ENCODE results near the gene PRPF19.

PRPF19 gene

GRCh38 chr11:60927600-60927999 is 21.2 kb upstream of the PRPF19 start:
- no peaks in the 10 kb centered on the region for H3K4me1 ChIP-seq (ENCODE audit: insufficient read depth, low read length)
- no peak overlapping the region for H2AFZ ChIP-seq (ENCODE audit: low read depth, low read length)
- no peak overlapping the region for H3K4me2 ChIP-seq (ENCODE audit: insufficient read depth, low read length)
- H3K36me3 ChIP-seq (ENCODE audit: insufficient read depth, low read length) = peaks cover 12% of the 10 kb centered on the region
- no peaks in the 10 kb centered on the region for H3K27me3 ChIP-seq (ENCODE audit: insufficient read depth, low read length, poor library complexity)
- no peaks in the 10 kb centered on the region for H3K9me3 ChIP-seq (ENCODE audit: insufficient read depth, low read length, severe bottlenecking)
- H3K79me2 ChIP-seq (ENCODE audit: insufficient read depth, low read length) = no peaks in the 10 kb centered on the region
- DNase-seq (no peak), ATAC-seq (ENCODE audit: insufficient read depth, low read depth) (no peak)
- no peak overlapping the region for H3K27ac ChIP-seq (ENCODE audit: low read length)
- TF ChIP-seq EZH2 (IDR thresholded peaks at IDR 0.05; ENCODE audit: borderline replicate concordance, low read depth, low read length, severe bottlenecking) (no peak), CTCF (IDR thresholded peaks at IDR 0.05; ENCODE audit: borderline replicate concordance, extremely low read depth, low read length, poor library complexity, severe bottlenecking) (no peak)
- no peak overlapping the region for H3K9ac ChIP-seq (ENCODE audit: low read depth, low read length)
- no peak overlapping the region for H3K4me3 ChIP-seq (ENCODE audit: low read depth in 1 of 2, low read length in 2 of 2)
- peaks cover 17% of the 10 kb centered on the region for H4K20me1 ChIP-seq (ENCODE audit: insufficient read depth, low read length)

GRCh38 chr11:60927061-60927592 is 20.7 kb upstream of the PRPF19 start:
- TF ChIP-seq EZH2 (IDR thresholded peaks at IDR 0.05; ENCODE audit: borderline replicate concordance, low read depth, low read length, severe bottlenecking) = no peak
- TF ChIP-seq CTCF (IDR thresholded peaks at IDR 0.05; ENCODE audit: borderline replicate concordance, extremely low read depth, low read length, poor library complexity, severe bottlenecking) = no peak
- Histone ChIP-seq H4K20me1 (ENCODE audit: insufficient read depth, low read length) (peaks cover 22% of the 10 kb centered on the region), H2AFZ (ENCODE audit: low read depth, low read length) (no peak overlapping the region), H3K9me3 (ENCODE audit: insufficient read depth, low read length, severe bottlenecking) (no peaks in the 10 kb centered on the region), H3K9ac (ENCODE audit: low read depth, low read length) (no peak overlapping the region), H3K4me2 (ENCODE audit: insufficient read depth, low read length) (no peak overlapping the region), H3K4me1 (ENCODE audit: insufficient read depth, low read length) (no peaks in the 10 kb centered on the region), H3K27ac (ENCODE audit: low read length) (no peak overlapping the region), H3K4me3 (ENCODE audit: low read depth in 1 of 2, low read length in 2 of 2) (no peak overlapping the region), H3K27me3 (ENCODE audit: insufficient read depth, low read length, poor library complexity) (no peaks in the 10 kb centered on the region), H3K36me3 (ENCODE audit: insufficient read depth, low read length) (peaks cover 17% of the 10 kb centered on the region), H3K79me2 (ENCODE audit: insufficient read depth, low read length) (no peaks in the 10 kb centered on the region)
- DNase-seq = no peak
- no peak for ATAC-seq (ENCODE audit: insufficient read depth, low read depth)

GRCh38 chr11:60926500-60926899 is 20.1 kb upstream of the PRPF19 start:
- Histone ChIP-seq H3K9me3 (ENCODE audit: insufficient read depth, low read length, severe bottlenecking) (no peaks in the 10 kb centered on the region), H3K4me3 (ENCODE audit: low read depth in 1 of 2, low read length in 2 of 2) (no peak overlapping the region), H3K9ac (ENCODE audit: low read depth, low read length) (no peak overlapping the region), H3K79me2 (ENCODE audit: insufficient read depth, low read length) (no peaks in the 10 kb centered on the region), H3K36me3 (ENCODE audit: insufficient read depth, low read length) (peaks cover 23% of the 10 kb centered on the region), H3K27ac (ENCODE audit: low read length) (no peak overlapping the region), H3K4me2 (ENCODE audit: insufficient read depth, low read length) (no peak overlapping the region), H4K20me1 (ENCODE audit: insufficient read depth, low read length) (peaks cover 28% of the 10 kb centered on the region), H3K27me3 (ENCODE audit: insufficient read depth, low read length, poor library complexity) (no peaks in the 10 kb centered on the region), H3K4me1 (ENCODE audit: insufficient read depth, low read length) (no peaks in the 10 kb centered on the region), H2AFZ (ENCODE audit: low read depth, low read length) (no peak overlapping the region)
- TF ChIP-seq EZH2 (IDR thresholded peaks at IDR 0.05; ENCODE audit: borderline replicate concordance, low read depth, low read length, severe bottlenecking) (no peak), CTCF (IDR thresholded peaks at IDR 0.05; ENCODE audit: borderline replicate concordance, extremely low read depth, low read length, poor library complexity, severe bottlenecking) (no peak)
- ATAC-seq (ENCODE audit: insufficient read depth, low read depth) (no peak), DNase-seq (no peak)

GRCh38 chr11:60925868-60926267 is 19.5 kb upstream of the PRPF19 start:
- Histone ChIP-seq H3K36me3 (ENCODE audit: insufficient read depth, low read length) (peaks cover 29% of the 10 kb centered on the region), H3K27ac (ENCODE audit: low read length) (no peak overlapping the region), H2AFZ (ENCODE audit: low read depth, low read length) (no peak overlapping the region), H3K4me1 (ENCODE audit: insufficient read depth, low read length) (no peaks in the 10 kb centered on the region), H3K4me3 (ENCODE audit: low read depth in 1 of 2, low read length in 2 of 2) (no peak overlapping the region), H3K4me2 (ENCODE audit: insufficient read depth, low read length) (no peak overlapping the region), H3K27me3 (ENCODE audit: insufficient read depth, low read length, poor library complexity) (no peaks in the 10 kb centered on the region), H4K20me1 (ENCODE audit: insufficient read depth, low read length) (peaks cover 31% of the 10 kb centered on the region), H3K9ac (ENCODE audit: low read depth, low read length) (no peak overlapping the region), H3K79me2 (ENCODE audit: insufficient read depth, low read length) (no peaks in the 10 kb centered on the region), H3K9me3 (ENCODE audit: insufficient read depth, low read length, severe bottlenecking) (no peaks in the 10 kb centered on the region)
- no peak for ATAC-seq (ENCODE audit: insufficient read depth, low read depth)
- no peak for DNase-seq
- TF ChIP-seq EZH2 (IDR thresholded peaks at IDR 0.05; ENCODE audit: borderline replicate concordance, low read depth, low read length, severe bottlenecking) (no peak), CTCF (IDR thresholded peaks at IDR 0.05; ENCODE audit: borderline replicate concordance, extremely low read depth, low read length, poor library complexity, severe bottlenecking) (no peak)

All from DND-41 (cell line).